Skin of body (tissue), 2 donors: ENCODE data around the gene NRP1. TPM values are rescaled to one million over a fixed set of nuclear protein-coding genes. Genes with fewer than 3 reads are reported as not detected.
"Not testable (repeated sequence)": the region's sequence is repeated elsewhere in the genome, so short reads cannot be mapped to it uniquely, and the experiment has no call there.

Source experiments
- DNase-seq: peaks from one replicate; lab custom pipeline; 2025; lab: John Stamatoyannopoulos, UW
- total RNA-seq: library from RNA; depleted of rRNA; stranded (reverse); fragments of >200 nt; gene quantifications from one replicate; pipeline ENCODE4 v1.2.3, GENCODE V29; 2014

The NRP1 gene
- total RNA-seq, 1 donor from 2014 or later, result 108 TPM

DNA sequence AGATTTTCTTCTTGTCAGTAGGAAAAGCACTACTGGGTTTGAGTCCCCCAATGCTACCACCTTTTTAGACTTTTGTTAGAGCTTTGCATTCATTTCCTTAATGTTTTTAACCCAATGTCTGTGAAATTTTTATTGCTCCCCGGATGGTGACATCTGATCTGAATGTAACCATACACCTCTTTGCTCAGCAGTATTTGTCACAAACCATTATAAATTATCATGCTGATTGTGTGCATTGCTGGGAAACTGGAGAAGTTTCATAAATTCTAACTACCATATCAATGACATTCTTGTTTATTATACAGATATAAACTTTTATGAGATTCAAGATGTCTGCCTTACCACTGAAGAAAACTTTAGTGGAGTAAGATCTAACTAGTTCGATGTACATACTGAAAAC, 8.5 kb downstream of the NRP1 start:
- no peak for DNase-seq

DNA sequence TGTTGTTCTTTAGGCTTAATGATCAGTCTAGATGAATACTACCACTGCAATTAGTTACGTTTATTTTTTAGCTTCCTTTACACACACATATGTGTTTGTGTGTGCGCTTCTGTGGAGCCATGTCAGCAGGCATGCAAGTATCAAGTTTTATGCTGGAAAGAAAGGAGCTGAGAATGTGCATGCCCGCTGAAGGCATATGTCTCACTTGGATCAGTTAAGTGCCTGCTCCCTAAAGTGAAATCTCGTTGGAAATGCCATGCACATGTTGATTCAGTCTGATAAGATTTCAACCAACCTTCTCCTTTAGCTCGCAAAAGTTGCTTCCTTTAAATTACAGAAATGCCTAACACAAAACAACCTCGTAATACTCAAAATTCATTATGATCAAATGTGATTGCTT, 10.7 kb downstream of the NRP1 start:
- no peak for DNase-seq

GRCh38 chr10:33321516-33321915, 13.0 kb downstream of the NRP1 start:
- no peak for DNase-seq

GRCh38 chr10:33320288-33320687, 14.2 kb downstream of the NRP1 start:
- no peak for DNase-seq

- no peak for DNase-seq
Observed at GRCh38 chr10:33315891-33316290, 18.6 kb downstream of the NRP1 start.

- DNase-seq, result no peak
Observed at GRCh38 chr10:33314811-33315561, 19.5 kb downstream of the NRP1 start.

DNA sequence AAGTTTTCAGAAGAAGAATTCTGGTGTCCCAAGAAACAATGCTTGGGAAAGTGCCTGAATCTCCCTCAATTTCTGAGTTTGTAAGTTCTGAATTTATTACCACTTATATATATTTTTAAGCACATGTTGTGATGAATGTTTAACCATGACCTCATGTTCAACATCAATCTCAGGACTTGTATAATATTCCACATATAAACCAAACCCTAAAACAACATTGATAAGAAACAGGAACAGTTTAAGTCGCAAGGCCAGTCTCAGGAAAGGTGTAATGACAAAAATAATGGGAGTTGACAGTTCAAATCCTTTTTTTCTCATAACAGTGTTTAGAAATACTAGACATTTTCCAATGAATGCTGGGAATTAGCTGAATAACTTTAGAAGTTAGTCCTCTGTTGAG, 22.8 kb downstream of the NRP1 start:
- no peak for DNase-seq

DNA sequence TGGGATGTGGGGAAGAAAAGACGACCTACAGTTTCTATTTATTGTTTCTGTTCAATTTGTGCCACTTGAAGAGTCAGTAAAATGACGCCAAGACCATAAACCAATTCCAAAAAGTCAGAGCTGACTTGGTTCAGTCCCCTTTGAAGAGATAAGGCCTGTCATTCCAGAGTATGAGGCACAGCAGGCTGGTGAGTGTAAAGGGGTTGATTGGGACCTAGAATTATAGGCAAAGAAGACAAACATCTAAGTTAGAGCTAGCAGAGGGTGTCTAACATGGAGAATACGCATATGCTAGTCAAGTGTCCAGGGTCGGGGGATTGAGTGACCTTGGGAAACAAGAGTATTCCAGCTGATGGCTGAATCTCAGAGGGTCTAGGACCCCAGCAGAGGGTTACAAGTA, 23.6 kb downstream of the NRP1 start:
- no peak for DNase-seq

DNA sequence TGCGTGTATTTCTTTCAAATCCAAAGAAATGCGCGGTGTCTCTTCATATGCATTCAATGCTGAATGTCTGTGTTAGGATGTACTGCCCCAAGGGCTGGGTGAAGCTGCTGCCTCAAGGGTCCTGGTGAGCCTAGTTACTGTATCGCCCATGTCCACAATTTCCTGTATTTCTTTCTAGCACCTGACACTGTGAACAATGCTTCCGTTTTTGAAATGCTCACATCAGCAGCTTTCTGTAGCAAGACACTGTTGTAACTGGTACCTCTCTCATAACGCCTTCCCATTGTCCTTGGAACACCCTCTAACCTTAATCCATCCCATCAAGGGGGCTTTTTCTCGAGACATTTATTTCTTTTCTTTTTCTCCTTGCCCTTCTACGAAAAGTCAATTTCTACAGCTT, 25.1 kb downstream of the NRP1 start:
- DNase-seq, result no peak

GRCh38 chr10:33307835-33308234, 26.6 kb downstream of the NRP1 start:
- no peak for DNase-seq

- peak; percentile 98 for DNase-seq
Observed at GRCh38 chr10:33306701-33307519, 27.6 kb downstream of the NRP1 start.

GRCh38 chr10:33306126-33306525, 28.3 kb downstream of the NRP1 start:
- DNase-seq, result peak; percentile 56

GRCh38 chr10:33304423-33305225, 29.8 kb downstream of the NRP1 start:
- DNase-seq, result peak; percentile 38

DNA sequence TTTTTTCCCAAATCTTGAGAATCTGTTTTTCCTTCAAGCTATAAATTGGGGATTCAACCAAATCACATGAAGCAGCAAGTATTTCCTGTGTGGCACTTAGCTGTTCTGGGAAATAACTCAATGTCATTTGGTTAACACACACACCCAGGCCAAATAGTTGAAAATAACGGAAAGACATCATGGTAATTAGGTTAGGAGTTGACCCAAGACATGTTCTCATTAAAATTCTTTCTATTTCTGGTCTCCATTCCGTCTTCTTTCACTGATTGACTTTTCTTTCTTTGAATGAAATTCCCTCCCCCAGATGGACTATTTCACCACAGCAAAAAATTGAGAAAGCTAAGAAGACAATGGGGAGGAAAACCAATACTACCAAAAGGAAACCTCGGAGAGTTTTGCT, 30.5 kb downstream of the NRP1 start:
- DNase-seq, result peak; percentile 64

- peak; percentile 7 for DNase-seq
Observed at GRCh38 chr10:33302208-33302829, 32.1 kb downstream of the NRP1 start.

DNA sequence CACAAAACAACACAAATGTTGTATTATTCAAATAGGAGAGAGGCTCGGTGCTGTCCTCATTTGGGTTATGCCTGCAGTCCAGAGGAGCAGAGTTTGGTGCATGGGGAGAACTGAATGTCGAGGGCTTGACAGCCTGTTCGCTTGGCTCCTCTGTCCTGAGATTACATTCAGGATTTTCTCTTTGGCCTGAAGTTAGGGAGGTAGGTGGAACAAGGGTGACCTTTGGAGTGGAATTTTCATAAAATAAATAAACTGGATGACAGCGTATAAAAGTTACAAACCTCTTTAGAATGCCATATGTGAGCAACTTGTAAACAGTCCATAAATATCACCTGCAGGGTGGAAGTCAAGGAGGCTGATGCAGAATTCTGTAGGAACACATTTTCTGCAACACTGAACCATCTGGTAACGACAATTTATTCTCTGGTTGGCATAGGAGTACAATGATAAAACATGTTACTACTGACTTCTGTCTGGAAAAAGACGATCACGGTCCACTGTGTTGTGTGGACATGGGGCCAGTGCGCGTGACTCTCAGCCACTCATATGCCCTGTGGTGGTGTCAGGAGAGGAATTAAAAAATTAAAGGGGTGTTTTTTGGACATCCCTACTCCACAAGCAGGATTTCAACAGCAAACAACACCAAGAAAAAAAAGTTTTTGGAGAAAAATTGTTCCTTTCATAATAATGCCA, 33.2 kb downstream of the NRP1 start:
- no peak for DNase-seq

- not testable (repeated sequence) for DNase-seq
Observed at GRCh38 chr10:33300544-33300943, 33.9 kb downstream of the NRP1 start.

- DNase-seq, result no peak
Observed at GRCh38 chr10:33298893-33299292, 35.6 kb downstream of the NRP1 start.

GRCh38 chr10:33298110-33298509, 36.4 kb downstream of the NRP1 start:
- no peak for DNase-seq

- DNase-seq, result no peak
Observed at GRCh38 chr10:33295851-33296250, 38.6 kb downstream of the NRP1 start.
